ENCODE results near the gene RABL2B.

The RABL2B gene

GRCh38 chr22:50738649-50739227 is 44.7 kb downstream of the RABL2B start:
- DNase-seq (ENCODE audit: low read depth): no peak

GRCh38 chr22:50737728-50738648 is 45.4 kb downstream of the RABL2B start, which contains the start of gene ACR:
Gene ACR (plus strand): TSS chr22:50738204. CDS start chr22:50738236, 32 bp downstream.
- DNase-seq (ENCODE audit: low read depth): no peak

- no peak for DNase-seq (ENCODE audit: low read depth)
Measured at GRCh38 chr22:50735739-50736030, 47.8 kb downstream of the RABL2B start.

GRCh38 chr22:50734986-50735738 is 48.3 kb downstream of the RABL2B start:
- no peak for DNase-seq (ENCODE audit: low read depth)

- no peak for DNase-seq (ENCODE audit: low read depth)
Measured at GRCh38 chr22:50734343-50734771, 49.1 kb downstream of the RABL2B start.

GRCh38 chr22:50733521-50734342 is 49.7 kb downstream of the RABL2B start:
- no peak for DNase-seq (ENCODE audit: low read depth)

GRCh38 chr22:50732681-50733080 is 50.8 kb downstream of the RABL2B start:
- no peak for DNase-seq (ENCODE audit: low read depth)

GRCh38 chr22:50731811-50732624 is 51.4 kb downstream of the RABL2B start:
- peak; percentile 11 for DNase-seq (ENCODE audit: low read depth)

- DNase-seq (ENCODE audit: low read depth): no peak
Measured at GRCh38 chr22:50730941-50731661, 52.3 kb downstream of the RABL2B start.

- DNase-seq (ENCODE audit: low read depth): no peak
Measured at GRCh38 chr22:50730013-50730891, 53.2 kb downstream of the RABL2B start.

GRCh38 chr22:50729391-50730012 is 53.9 kb downstream of the RABL2B start:
- no peak for DNase-seq (ENCODE audit: low read depth)

- DNase-seq (ENCODE audit: low read depth): no peak
Measured at GRCh38 chr22:50728523-50728931, 54.9 kb downstream of the RABL2B start.

- no peak for DNase-seq (ENCODE audit: low read depth)
Measured at GRCh38 chr22:50727678-50728522, 55.5 kb downstream of the RABL2B start.

- no peak for DNase-seq (ENCODE audit: low read depth)
Measured at GRCh38 chr22:50726643-50727340, 56.6 kb downstream of the RABL2B start.

GRCh38 chr22:50725597-50725996 is 57.8 kb downstream of the RABL2B start:
- no peak for DNase-seq (ENCODE audit: low read depth)

GRCh38 chr22:50724616-50725015 is 58.8 kb downstream of the RABL2B start:
- DNase-seq (ENCODE audit: low read depth): no peak

- no peak for DNase-seq (ENCODE audit: low read depth)
Measured at GRCh38 chr22:50723991-50724390, 59.4 kb downstream of the RABL2B start.

Data from T-helper 22 cell (primary cell).